Bronchial epithelial cell (primary cell): Measurements from ENCODE around the gene SLC4A8. TPM values are rescaled to one million over a fixed set of nuclear protein-coding genes. Genes with fewer than 3 reads are reported as not detected.

Experiments
- DNase-seq: peaks from one replicate; pipeline ENCODE4 v3.0.0-alpha.2; 2010; ENCODE audit warnings: low read depth
- FAIRE-seq: peaks from 2 replicates; lab custom pipeline; 2011; peaks lifted over from hg19 to GRCh38; lab: Jason Lieb, UNC
- H3K27me3 ChIP-seq: 2 replicates; pipeline ENCODE4 v1.5.1; 2011; ENCODE audit warnings: low read length; ENCODE audit not compliant: control insufficient read depth, insufficient read depth
- H3K36me3 ChIP-seq: 2 replicates; pipeline ENCODE4 v1.5.1; 2011; ENCODE audit warnings: low read length; ENCODE audit not compliant: control insufficient read depth, insufficient read depth
- H3K4me3 ChIP-seq: 2 replicates; pipeline ENCODE4 v1.5.1; 2011; ENCODE audit warnings: mild to moderate bottlenecking, low read depth, low read length, control low read depth
- total RNA-seq: library from RNA; depleted of rRNA; stranded (reverse); fragments of >200 nt; gene quantifications from 2 replicates; pipeline ENCODE4 v1.2.1, GENCODE V29; 2014
- TF ChIP-seq, protein P1 (sequence below): IDR thresholded peaks from 2 replicates; pipeline ENCODE4 v1.5.1; 2011; ENCODE audit warnings: mild to moderate bottlenecking, moderate library complexity, low read length, control low read depth, inconsistent platforms; ENCODE audit not compliant: insufficient read depth, severe bottlenecking

Gene SLC4A8
- total RNA-seq, 1 donor from 2014 or later, result 0.26 TPM

DNA sequence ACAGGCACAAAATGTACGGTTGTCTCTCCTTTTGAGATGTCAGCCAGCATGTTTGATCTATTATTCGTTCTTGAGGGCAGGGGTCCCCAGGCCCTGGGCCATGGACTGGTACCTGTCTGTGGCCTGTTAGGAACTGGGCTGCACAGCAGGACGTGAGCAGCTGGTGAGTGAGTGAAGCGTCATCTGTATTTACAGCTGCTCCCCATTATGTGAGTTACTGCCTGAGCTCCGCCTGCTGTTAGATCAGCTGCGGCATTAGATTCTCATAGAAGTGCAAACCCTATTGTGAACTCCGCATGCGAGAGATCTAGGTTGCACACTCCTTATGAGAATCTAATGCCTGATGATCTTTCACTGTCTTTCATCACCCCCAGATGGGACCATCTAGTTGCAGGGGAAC, 125.0 kb downstream of the SLC4A8 start:
- TF ChIP-seq, protein P1, sequence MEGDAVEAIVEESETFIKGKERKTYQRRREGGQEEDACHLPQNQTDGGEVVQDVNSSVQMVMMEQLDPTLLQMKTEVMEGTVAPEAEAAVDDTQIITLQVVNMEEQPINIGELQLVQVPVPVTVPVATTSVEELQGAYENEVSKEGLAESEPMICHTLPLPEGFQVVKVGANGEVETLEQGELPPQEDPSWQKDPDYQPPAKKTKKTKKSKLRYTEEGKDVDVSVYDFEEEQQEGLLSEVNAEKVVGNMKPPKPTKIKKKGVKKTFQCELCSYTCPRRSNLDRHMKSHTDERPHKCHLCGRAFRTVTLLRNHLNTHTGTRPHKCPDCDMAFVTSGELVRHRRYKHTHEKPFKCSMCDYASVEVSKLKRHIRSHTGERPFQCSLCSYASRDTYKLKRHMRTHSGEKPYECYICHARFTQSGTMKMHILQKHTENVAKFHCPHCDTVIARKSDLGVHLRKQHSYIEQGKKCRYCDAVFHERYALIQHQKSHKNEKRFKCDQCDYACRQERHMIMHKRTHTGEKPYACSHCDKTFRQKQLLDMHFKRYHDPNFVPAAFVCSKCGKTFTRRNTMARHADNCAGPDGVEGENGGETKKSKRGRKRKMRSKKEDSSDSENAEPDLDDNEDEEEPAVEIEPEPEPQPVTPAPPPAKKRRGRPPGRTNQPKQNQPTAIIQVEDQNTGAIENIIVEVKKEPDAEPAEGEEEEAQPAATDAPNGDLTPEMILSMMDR, result no peak
- no peaks in the 10 kb centered on the region for H3K36me3 ChIP-seq
- DNase-seq (no peak), FAIRE-seq (no peak)
- H3K27me3 ChIP-seq, result peaks cover 2% of the 10 kb centered on the region
- H3K4me3 ChIP-seq, result no peak overlapping the region

Other genes starting within 250 kb of the SLC4A8 start
- gene POU6F1, start 206.8 kb upstream of the SLC4A8 start, total RNA-seq, result 0.26 and 0.64 TPM in 2 replicates
- gene DAZAP2, start 186.0 kb upstream of the SLC4A8 start, total RNA-seq, result 50.5 and 69.1 TPM in 2 replicates
- 7.4 and 23.8 TPM in 2 replicates for gene SMAGP, start 154.4 kb upstream of the SLC4A8 start, total RNA-seq
- gene BIN2, start 100.7 kb upstream of the SLC4A8 start, total RNA-seq, result under 0.01 TPM in 1 of 2 replicates, not detected in the other
- not detected in 2 replicates for gene CELA1, start 78.2 kb upstream of the SLC4A8 start, total RNA-seq
- 14.0 and 39.2 TPM in 2 replicates for gene GALNT6, start 33.4 kb upstream of the SLC4A8 start, total RNA-seq
- gene SCN8A, start 166.4 kb downstream of the SLC4A8 start, total RNA-seq, result under 0.01 and 0.77 TPM in 2 replicates